Loucy (cell line): ENCODE data around the gene POLA2.

Experiments
- H2AFZ ChIP-seq: fragments of 200-600 bp; sonication (generic); 2 replicates; pipeline ENCODE4 v1.6.0; 2016; ENCODE audit warnings: antibody characterized with exemption, mild to moderate bottlenecking, low read length, moderate library complexity
- H3F3A ChIP-seq: fragments of 200-600 bp; 2 replicates; pipeline ENCODE4 v1.6.0; 2016; ENCODE audit warnings: antibody characterized with exemption, low read depth, mild to moderate bottlenecking
- H3K27me3 ChIP-seq: fragments of 200-600 bp; sonication (generic); 2 replicates; pipeline ENCODE4 v1.6.1; 2014; ENCODE audit warnings: low read length, mild to moderate bottlenecking; ENCODE audit not compliant: insufficient read depth, poor library complexity, severe bottlenecking
- H3K36me3 ChIP-seq: fragments of 200-600 bp; sonication (generic); 2 replicates; pipeline ENCODE4 v1.6.1; 2016; ENCODE audit warnings: low read length; ENCODE audit not compliant: insufficient read depth
- H3K4me1 ChIP-seq: fragments of 200-600 bp; sonication (generic); 2 replicates; pipeline ENCODE4 v1.5.1; 2014; ENCODE audit warnings: low read length, mild to moderate bottlenecking; ENCODE audit not compliant: insufficient read depth, poor library complexity, severe bottlenecking
- H3K4me2 ChIP-seq: fragments of 200-600 bp; sonication (generic); 2 replicates; pipeline ENCODE4 v1.6.0; 2014; ENCODE audit warnings: antibody characterized with exemption, low read length, low read depth, mild to moderate bottlenecking; ENCODE audit not compliant: poor library complexity, severe bottlenecking
- H3K4me3 ChIP-seq: fragments of 200-600 bp; sonication (generic); 2 replicates; pipeline ENCODE4 v1.5.1; 2014; ENCODE audit warnings: low read length, mild to moderate bottlenecking, mixed read lengths; ENCODE audit not compliant: poor library complexity, severe bottlenecking
- H3K79me2 ChIP-seq: fragments of 200-600 bp; sonication (generic); 2 replicates; pipeline ENCODE4 v1.6.1; 2014; ENCODE audit warnings: low read length; ENCODE audit not compliant: insufficient read depth
- H3K9ac ChIP-seq: fragments of 200-600 bp; sonication (generic); 2 replicates; pipeline ENCODE4 v1.6.0; 2014; ENCODE audit warnings: mild to moderate bottlenecking, low read depth, low read length, moderate library complexity; ENCODE audit not compliant: poor library complexity, severe bottlenecking
- H3K9me2 ChIP-seq: fragments of 200-600 bp; sonication (generic); replicated peaks from 2 replicates; pipeline ENCODE4 v1.6.1; 2016; ENCODE audit warnings: low read depth, low read length, mixed read lengths
- H3K9me3 ChIP-seq: fragments of 200-600 bp; sonication (generic); 2 replicates; pipeline ENCODE4 v1.6.1; 2014; ENCODE audit warnings: mild to moderate bottlenecking, antibody characterized with exemption, low read length, low read depth; ENCODE audit not compliant: insufficient read depth
- H4K20me1 ChIP-seq: fragments of 200-600 bp; sonication (generic); 2 replicates; pipeline ENCODE4 v1.6.0; 2014; ENCODE audit warnings: antibody characterized with exemption, low read length, mild to moderate bottlenecking; ENCODE audit not compliant: insufficient read depth, poor library complexity, severe bottlenecking
- EZH2phosphoT487 ChIP-seq: fragments of 200-600 bp; IDR thresholded peaks from 2 replicates; pipeline ENCODE4 v1.6.1; 2018; ENCODE audit warnings: antibody characterized with exemption, mild to moderate bottlenecking, moderate library complexity, borderline replicate concordance
- TF ChIP-seq, protein P1 (sequence below): fragments of 200-600 bp; sonication (generic); conservative IDR thresholded peaks from 2 replicates; pipeline ENCODE4 v1.5.1; 2014; ENCODE audit warnings: mild to moderate bottlenecking, antibody characterized with exemption, low read length

Gene POLA2

DNA sequence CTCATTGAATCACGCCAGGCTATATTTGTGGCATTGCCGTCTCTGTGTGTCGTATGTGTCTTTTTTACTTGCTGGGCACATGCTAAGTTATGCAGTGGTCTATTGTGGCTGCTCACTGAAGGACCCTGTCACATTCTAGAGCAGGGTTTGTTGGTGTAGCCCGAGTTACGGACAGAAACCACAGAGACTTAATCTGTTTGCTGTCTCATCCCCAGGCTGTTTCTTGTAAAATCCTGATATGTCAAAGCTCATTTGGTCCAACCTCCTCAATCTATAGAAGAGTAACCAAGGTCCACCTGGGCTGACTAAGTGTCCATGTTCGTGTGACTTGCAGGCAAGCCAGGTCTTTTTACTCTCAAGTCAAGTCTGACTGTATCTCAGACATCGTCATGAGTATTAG, 76.9 kb downstream of the POLA2 start:
- Histone ChIP-seq H3K9me2 (no peaks in the 10 kb centered on the region), H3K27me3 (no peaks in the 10 kb centered on the region), H3K4me3 (no peak overlapping the region), H2AFZ (no peak overlapping the region), H4K20me1 (peaks cover 44% of the 10 kb centered on the region), H3K79me2 (peaks cover 72% of the 10 kb centered on the region), H3K9me3 (no peaks in the 10 kb centered on the region), H3K4me2 (peak overlapping the region; percentile 52), H3F3A (no peaks in the 10 kb centered on the region), H3K4me1 (peaks cover 32% of the 10 kb centered on the region), H3K36me3 (peaks cover 34% of the 10 kb centered on the region; the same call in 1 of the 2 replicates), H3K9ac (peak overlapping the region; percentile 12)
- TF ChIP-seq, protein P1, sequence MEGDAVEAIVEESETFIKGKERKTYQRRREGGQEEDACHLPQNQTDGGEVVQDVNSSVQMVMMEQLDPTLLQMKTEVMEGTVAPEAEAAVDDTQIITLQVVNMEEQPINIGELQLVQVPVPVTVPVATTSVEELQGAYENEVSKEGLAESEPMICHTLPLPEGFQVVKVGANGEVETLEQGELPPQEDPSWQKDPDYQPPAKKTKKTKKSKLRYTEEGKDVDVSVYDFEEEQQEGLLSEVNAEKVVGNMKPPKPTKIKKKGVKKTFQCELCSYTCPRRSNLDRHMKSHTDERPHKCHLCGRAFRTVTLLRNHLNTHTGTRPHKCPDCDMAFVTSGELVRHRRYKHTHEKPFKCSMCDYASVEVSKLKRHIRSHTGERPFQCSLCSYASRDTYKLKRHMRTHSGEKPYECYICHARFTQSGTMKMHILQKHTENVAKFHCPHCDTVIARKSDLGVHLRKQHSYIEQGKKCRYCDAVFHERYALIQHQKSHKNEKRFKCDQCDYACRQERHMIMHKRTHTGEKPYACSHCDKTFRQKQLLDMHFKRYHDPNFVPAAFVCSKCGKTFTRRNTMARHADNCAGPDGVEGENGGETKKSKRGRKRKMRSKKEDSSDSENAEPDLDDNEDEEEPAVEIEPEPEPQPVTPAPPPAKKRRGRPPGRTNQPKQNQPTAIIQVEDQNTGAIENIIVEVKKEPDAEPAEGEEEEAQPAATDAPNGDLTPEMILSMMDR = no peak
- no peak for TF ChIP-seq EZH2phosphoT487

DNA sequence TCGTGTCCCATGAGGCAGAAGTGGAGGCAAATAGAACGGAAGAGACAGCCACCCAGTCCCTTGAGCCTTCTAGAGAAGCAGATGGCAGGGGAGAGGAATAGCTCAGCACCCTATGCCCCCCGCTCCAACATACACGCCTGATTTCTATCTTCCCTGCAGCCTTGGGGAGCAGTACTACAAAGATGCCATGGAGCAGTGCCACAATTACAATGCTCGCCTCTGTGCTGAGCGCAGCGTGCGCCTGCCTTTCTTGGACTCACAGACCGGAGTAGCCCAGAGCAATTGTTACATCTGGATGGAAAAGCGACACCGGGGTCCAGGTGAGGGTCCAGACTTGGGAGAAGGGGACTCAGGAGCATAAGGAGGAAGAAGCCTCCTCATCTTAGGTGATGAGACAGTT, 78.5 kb downstream of the POLA2 start:
- Histone ChIP-seq H3K4me3 (no peak overlapping the region), H3K9me3 (no peaks in the 10 kb centered on the region), H4K20me1 (peaks cover 32% of the 10 kb centered on the region), H3K79me2 (peaks cover 57% of the 10 kb centered on the region), H3K4me2 (no peak overlapping the region), H2AFZ (no peak overlapping the region), H3K36me3 (peaks cover 49% of the 10 kb centered on the region; the same call in 1 of the 2 replicates), H3K4me1 (peaks cover 22% of the 10 kb centered on the region), H3F3A (no peaks in the 10 kb centered on the region), H3K9ac (no peak overlapping the region), H3K9me2 (no peaks in the 10 kb centered on the region), H3K27me3 (no peaks in the 10 kb centered on the region)
- TF ChIP-seq EZH2phosphoT487 = no peak
- TF ChIP-seq, protein P1 = no peak

DNA sequence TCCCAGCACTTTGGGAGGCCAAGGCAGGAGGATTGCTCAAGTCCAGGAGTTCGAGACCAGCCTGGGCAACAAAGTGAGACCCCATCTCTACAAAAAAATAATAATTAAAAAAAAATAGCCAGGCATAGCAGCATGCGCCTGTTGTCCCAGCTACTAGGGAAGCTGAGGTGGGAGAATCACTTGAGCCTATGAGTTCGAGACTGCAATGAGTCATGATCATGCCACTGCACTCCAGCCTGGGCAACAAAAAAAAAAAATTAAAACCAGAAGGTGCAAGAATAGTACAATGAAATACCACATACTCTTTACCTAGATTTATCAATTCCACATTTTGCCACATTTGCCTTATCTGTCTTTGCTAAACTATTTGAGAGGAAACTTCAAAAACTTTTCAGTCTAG, 80.1 kb downstream of the POLA2 start:
- H3K4me3 ChIP-seq = no peak overlapping the region

More for the DNA sequence above, 80.1 kb downstream of the POLA2 start:
- H3K79me2 ChIP-seq = peaks cover 41% of the 10 kb centered on the region
- TF ChIP-seq EZH2phosphoT487 = no peak
- TF ChIP-seq, protein P1 = no peak
- peaks cover 65% of the 10 kb centered on the region; the same call in 1 of the 2 replicates for H3K36me3 ChIP-seq
- no peaks in the 10 kb centered on the region for H3F3A ChIP-seq
- H3K4me1 ChIP-seq = peaks cover 17% of the 10 kb centered on the region
- peaks cover 28% of the 10 kb centered on the region for H4K20me1 ChIP-seq
- no peaks in the 10 kb centered on the region for H3K9me3 ChIP-seq
- H2AFZ ChIP-seq = no peak overlapping the region
- no peak overlapping the region for H3K4me2 ChIP-seq
- H3K9me2 ChIP-seq = no peaks in the 10 kb centered on the region
- no peak overlapping the region for H3K9ac ChIP-seq
- H3K27me3 ChIP-seq = no peaks in the 10 kb centered on the region
